ENCODE measurements around the gene RESP18.

- TF ChIP-seq CTCF (IDR thresholded peaks at IDR 0.05) (no peak), POLR2A (IDR thresholded peaks at IDR 0.05) (no peak), EP300 (IDR thresholded peaks at IDR 0.05) (no peak), POLR2AphosphoS5 (IDR thresholded peaks at IDR 0.05) (no peak)
Observed at GRCh38 chr2:219289537-219290361, 42.8 kb downstream of the RESP18 start.

Measured in suprapubic skin (tissue), 4 donors.